GM18907 (cell line): ENCODE measurements around the gene DNAH17.

Experiments
- ATAC-seq: cut with Tn5 transposase; IDR thresholded peaks from one replicate; pipeline ENCODE4 v1.9.1; 2021; ENCODE audit warnings: mild to moderate bottlenecking, moderate library complexity; ENCODE audit not compliant: unreplicated experiment

DNAH17 gene, protein sequence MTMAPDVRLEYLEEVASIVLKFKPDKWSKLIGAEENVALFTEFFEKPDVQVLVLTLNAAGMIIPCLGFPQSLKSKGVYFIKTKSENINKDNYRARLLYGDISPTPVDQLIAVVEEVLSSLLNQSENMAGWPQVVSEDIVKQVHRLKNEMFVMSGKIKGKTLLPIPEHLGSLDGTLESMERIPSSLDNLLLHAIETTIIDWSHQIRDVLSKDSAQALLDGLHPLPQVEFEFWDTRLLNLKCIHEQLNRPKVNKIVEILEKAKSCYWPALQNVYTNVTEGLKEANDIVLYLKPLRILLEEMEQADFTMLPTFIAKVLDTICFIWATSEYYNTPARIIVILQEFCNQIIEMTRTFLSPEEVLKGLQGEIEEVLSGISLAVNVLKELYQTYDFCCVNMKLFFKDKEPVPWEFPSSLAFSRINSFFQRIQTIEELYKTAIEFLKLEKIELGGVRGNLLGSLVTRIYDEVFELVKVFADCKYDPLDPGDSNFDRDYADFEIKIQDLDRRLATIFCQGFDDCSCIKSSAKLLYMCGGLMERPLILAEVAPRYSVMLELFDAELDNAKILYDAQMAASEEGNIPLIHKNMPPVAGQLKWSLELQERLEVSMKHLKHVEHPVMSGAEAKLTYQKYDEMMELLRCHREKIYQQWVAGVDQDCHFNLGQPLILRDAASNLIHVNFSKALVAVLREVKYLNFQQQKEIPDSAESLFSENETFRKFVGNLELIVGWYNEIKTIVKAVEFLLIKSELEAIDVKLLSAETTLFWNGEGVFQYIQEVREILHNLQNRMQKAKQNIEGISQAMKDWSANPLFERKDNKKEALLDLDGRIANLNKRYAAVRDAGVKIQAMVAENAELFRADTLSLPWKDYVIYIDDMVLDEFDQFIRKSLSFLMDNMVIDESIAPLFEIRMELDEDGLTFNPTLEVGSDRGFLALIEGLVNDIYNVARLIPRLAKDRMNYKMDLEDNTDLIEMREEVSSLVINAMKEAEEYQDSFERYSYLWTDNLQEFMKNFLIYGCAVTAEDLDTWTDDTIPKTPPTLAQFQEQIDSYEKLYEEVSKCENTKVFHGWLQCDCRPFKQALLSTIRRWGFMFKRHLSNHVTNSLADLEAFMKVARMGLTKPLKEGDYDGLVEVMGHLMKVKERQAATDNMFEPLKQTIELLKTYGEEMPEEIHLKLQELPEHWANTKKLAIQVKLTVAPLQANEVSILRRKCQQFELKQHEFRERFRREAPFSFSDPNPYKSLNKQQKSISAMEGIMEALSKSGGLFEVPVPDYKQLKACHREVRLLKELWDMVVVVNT (N-terminal part only)

GRCh38 chr17:78577296-78577695, at the start of gene DNAH17:
Gene DNAH17 (minus strand): TSS chr17:78577396. CDS start chr17:78575057, 2,339 bp downstream.
- ATAC-seq = no peak

DNA sequence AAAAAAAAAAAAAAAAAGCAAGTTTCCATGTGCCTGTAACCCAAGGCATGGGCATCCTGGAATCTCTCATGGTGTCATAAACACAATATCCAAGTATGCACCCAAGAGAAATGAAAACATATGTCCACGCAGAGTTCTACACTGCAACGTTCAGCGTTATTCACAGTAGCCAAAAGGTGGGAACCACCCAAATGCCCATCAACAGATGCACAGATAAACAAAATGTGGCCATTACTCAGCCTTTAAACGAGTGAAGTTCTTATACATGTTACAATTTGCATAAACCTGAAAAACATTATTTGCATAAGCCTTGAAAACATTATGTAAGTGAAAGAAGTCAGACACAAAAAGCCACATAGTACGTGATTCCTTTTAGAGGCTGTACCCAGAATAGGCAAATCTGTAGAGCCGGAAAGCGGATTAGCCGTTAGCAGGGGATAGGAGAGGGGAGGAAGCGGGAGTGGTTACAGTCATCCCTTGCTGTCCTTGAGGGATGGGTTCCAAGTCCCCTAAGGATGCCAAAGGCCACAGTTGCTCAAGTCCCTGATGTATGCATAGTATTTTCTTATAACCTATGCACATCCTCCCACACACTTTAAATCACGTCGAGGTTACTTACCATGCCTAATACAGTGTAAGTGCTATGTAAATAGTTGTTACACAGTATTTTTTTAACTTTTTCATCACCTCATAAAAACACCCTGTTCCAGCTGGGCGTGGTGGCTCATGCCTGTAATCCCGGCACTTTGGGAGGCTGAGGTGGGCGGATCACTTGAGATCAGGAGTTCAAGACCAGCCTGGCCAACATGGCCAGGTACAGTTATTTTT, 47.3 kb upstream of the DNAH17 start:
- ATAC-seq = no peak

- no peak for ATAC-seq
These were observed 46.3 kb upstream of the DNAH17 start for GRCh38 chr17:78623541-78623940.

DNA sequence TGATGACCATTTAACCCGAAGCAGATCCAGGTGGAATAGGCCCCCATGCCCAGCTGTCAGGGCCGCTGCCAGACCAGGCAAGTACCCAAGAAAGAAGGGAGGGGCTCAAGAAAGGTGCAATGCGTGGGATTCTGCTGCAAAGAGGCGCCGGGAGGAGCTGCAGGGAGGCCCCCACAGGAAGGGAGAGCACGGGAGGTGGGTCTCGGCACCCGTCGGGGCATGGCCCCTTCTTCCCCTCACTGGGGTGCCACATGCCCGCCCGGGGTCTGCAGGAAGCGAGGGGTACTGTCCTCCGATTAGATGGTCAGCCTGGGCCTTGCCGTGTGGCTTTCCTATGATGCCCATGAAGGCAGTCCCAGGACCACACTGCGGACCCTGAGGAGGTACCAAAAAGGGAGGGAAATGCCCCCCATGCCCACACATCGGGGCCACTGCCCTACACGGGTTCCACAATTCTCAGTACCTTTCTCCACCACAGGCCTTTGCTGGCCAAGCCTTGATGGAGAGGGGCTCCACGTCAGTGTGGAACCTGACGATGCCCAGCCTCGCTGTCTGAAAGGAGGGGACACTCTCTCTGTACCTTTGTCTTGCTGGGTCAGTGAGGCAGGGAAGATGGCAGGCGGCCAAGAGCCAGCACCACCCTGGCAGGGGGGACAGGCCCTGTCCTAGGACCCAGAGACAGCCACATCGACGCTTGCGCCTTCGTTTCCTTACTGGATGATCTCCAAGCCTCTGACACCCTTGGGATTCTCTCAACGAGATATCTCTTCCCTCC, 45.5 kb upstream of the DNAH17 start:
- ATAC-seq = no peak

DNA sequence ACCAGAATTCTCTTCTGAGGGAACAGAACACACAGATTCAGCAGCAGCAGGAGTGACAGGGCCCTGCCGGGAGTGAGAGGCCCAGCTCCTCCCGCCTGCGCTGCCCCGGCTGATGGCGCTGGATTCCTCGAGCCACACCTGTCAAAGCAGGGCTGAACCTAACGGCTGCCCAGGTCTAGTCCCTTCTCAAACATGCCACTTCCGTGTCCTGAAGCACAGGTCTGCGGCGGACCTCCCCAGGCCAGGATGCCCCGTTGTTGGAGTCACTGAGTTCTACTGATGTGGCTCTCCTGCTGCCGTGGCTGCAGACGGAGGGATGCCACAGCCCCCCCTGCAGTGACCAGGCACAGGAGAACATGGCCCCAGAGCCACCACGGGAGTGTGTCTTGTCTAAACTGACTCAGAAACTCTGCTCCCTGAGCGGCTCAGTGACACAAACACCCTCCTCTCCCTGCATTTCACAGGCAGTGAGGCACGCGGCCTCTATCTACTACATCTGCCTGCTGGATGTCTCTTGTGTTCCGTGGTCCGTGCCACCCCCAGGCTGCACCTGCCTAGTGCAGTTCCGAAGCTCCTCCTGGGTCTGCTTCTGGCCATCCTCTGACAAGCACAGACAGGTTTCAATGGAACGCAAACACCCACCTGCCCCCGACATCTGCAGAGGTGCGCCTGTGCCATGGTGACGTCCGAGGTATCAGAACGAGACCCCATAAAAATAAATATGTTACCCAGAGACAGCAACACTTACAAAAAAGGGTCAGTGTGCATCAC, 44.7 kb upstream of the DNAH17 start:
- no peak for ATAC-seq

DNA sequence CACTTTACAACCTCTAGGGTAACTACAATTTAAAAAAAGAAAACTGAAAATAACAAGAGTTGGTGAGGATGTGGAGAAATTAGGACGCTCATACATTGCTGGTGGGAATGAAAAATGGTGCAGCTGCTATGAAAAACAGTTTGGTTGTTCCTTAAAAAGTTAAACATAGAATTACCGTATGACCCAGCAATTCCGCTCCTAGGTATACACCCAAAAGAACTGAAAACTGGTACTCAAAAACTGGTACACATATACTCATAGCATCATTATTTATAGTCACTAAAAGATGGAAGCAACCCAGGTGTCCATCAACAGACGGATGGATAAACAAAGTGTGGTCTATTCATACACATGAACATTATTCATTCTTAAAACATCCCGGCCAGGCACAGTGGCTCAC, 42.9 kb upstream of the DNAH17 start:
- no peak for ATAC-seq

DNA sequence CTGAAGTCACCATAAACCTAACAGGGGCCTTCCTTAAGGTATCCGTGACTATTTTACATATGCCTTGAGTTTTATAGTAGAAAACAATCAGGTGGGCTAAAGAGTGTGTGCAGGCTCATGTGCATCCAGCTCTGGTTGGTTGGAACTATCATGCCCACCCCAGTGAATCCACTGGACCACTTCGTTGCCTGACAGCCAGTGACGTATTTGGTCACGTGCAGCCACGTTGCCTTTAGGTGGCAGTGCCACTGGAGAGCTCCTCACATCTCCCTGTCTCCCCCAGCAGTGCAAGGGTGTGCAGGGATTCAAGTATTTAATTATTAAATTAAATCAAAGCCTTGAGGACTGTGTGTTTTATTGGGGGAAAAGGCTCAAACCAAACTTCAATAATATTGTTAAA, 42.1 kb upstream of the DNAH17 start:
- no peak for ATAC-seq

- ATAC-seq = no peak
These were observed 41.3 kb upstream of the DNAH17 start for GRCh38 chr17:78618264-78619066.

DNA sequence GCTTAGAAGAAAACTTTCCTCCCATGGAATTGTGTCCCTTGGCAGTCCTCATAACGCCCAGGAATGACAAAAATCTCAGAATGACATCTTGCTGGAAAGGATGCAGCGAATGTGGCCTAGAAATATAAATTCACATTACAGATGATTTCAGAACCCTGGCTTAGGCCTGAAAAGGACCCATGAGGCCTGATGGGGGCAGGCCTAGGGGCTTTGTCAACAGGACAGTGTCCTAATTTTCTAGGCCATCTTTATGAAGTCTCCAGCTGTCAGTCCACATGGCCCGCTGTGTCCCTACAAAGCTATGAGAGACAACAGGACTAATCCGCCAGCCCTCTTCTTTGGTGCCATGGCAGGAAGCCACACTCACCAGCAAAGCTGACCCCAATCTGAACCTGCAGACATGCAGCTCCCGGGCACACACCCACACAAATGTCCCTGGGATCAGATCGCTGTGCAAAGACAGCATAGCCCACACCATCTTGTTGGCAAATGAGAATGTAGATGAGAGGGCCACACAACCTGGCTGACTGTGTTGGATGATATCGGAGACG, 40.4 kb upstream of the DNAH17 start:
- no peak for ATAC-seq

- no peak for ATAC-seq
These were observed 39.8 kb upstream of the DNAH17 start for GRCh38 chr17:78616946-78617345.

- ATAC-seq = no peak
These were observed 38.4 kb upstream of the DNAH17 start for GRCh38 chr17:78615631-78616030.

DNA sequence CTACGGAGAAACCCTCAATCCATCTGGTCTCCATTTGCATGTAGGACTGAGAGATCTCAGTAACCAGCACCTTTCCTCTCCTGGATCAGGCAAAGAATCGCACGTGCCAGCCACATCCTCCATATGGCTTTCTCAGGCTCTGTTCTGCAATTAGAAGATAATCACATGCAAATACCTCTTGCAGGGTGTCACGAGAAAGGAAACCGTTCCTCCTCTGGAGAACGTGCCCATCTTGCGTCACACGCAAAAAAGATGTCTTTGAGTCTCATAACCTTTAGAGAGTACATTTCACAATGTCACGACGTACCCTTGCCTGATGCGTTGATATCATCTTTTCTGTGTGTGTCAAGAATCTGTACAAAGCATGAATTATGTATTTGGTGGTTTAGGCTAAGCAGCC, 36.2 kb upstream of the DNAH17 start:
- ATAC-seq = no peak

- no peak for ATAC-seq
These were observed 34.4 kb upstream of the DNAH17 start for GRCh38 chr17:78611607-78612006.

DNA sequence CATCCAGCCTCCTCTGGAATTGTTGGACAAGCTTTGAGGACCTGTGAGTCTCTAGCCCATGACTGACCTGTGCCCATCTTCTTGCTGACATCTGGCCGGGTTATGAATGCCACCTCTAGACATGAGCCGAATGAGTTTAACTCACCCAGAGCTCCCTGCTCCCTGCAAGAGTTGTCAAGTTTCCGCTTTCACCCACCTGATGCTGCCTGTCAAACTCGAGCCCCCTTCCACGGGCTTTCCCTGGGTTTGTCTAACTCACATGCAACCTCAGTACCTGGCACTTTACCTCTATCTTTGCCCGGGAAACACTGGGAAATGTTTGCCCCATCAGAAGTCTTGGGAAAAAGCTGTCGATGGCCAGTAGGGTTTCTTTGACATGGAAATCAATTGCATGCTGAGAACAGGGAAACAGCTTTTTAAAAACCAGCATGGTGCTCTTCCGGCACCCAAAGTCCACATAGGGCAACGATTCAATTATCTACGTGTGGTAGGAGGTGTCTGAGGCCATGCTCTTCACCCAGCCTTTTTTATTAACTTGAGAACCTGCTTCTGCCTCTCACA, 33.8 kb upstream of the DNAH17 start:
- no peak for ATAC-seq

GRCh38 chr17:78609191-78609641, 32.0 kb upstream of the DNAH17 start:
- no peak for ATAC-seq

DNA sequence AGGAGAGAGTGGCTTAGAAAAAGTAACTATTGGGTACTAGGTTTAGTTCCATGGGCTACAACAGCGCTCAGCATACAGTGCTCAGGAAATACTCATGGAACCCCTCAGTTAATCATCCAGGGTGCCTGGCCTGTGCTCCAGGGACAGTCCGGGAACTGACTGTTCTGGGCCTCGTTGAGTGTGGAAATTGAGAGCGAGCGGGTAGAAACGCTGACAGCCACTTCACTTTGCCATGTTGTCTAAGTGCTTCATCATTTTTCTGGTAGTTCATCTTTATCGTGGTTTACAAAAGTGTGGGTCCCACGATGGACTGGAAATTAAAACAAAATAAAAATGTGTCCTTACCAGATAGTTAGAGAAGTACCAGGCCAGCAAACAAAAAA, 31.6 kb upstream of the DNAH17 start:
- ATAC-seq = no peak

GRCh38 chr17:78608122-78608803, 31.1 kb upstream of the DNAH17 start:
- ATAC-seq = no peak
